Colonic mucosa (tissue), 4 donors: ENCODE results near the gene DEPDC5. TPM values are rescaled to one million over a fixed set of nuclear protein-coding genes. Genes with fewer than 3 reads are reported as not detected.
A peak's percentile ranks its signal among the peaks of the same experiment; 100 is the strongest.

Experiments
- DNase-seq: peaks from one replicate; pipeline ENCODE4 v3.0.0-alpha.2; 2020
- H3K27ac ChIP-seq: fragments of 200-600 bp; one replicate; pipeline ENCODE4 v1.8.0; 2021
- H3K27me3 ChIP-seq: fragments of 200-600 bp; one replicate; pipeline ENCODE4 v1.8.0; 2021
- H3K36me3 ChIP-seq: fragments of 200-600 bp; one replicate; pipeline ENCODE4 v1.8.0; 2021
- H3K4me1 ChIP-seq: fragments of 200-600 bp; one replicate; pipeline ENCODE4 v1.8.0; 2021; ENCODE audit warnings: mild to moderate bottlenecking
- H3K4me3 ChIP-seq: fragments of 200-600 bp; one replicate; pipeline ENCODE4 v1.8.0; 2021
- H3K9ac ChIP-seq, 2 donors: one replicate each; pipeline ENCODE4 v1.7.0; 2013; ENCODE audit warnings: control low read depth in 2 of 2, low read depth in 2 of 2, low read length in 2 of 2
- H3K9me3 ChIP-seq: fragments of 200-600 bp; one replicate; pipeline ENCODE4 v1.8.0; 2021
- intact Hi-C: fragments of 100-400 bp; cut with DNase I; formaldehyde crosslinking; loops from one replicate; pipeline ENCODE4 v1.14.1; 2022
- total RNA-seq, 2 donors: library from RNA; stranded (reverse); fragmentation: NEBNext Ultra II Directional in 1 of 2; extraction: Animal tissue kit (Norgen Biotek cat#: 25700) in 1 of 2; gene quantifications; one replicate each; pipeline ENCODE4 v1.2.1, GENCODE V29; 2021
- TF ChIP-seq, protein P1 (sequence below): fragments of 200-600 bp; IDR thresholded peaks from one replicate; pipeline ENCODE4 v1.8.0; 2022; ENCODE audit warnings: antibody characterized with exemption, mild to moderate bottlenecking
- donor health status: healthy.
- donor health status: DM: no; HTN: no; CAD: no.
- donor health status: DM: no; HTN: no; CAD: no.

Gene DEPDC5
- total RNA-seq, 2 donors from 2014 or later: 24.6 to 52.7 TPM

GRCh38 chr22:31925056-31925455 lies 171.2 kb downstream of the DEPDC5 start:
- Histone ChIP-seq H3K27ac (no peak overlapping the region), H3K36me3 (no peaks in the 10 kb centered on the region), H3K27me3 (no peaks in the 10 kb centered on the region), H3K9ac (no peak overlapping the region), H3K4me3 (no peak overlapping the region), H3K9me3 (no peaks in the 10 kb centered on the region), H3K4me1 (no peaks in the 10 kb centered on the region)
- intact Hi-C loops: no loop called here
- TF ChIP-seq, protein P1, sequence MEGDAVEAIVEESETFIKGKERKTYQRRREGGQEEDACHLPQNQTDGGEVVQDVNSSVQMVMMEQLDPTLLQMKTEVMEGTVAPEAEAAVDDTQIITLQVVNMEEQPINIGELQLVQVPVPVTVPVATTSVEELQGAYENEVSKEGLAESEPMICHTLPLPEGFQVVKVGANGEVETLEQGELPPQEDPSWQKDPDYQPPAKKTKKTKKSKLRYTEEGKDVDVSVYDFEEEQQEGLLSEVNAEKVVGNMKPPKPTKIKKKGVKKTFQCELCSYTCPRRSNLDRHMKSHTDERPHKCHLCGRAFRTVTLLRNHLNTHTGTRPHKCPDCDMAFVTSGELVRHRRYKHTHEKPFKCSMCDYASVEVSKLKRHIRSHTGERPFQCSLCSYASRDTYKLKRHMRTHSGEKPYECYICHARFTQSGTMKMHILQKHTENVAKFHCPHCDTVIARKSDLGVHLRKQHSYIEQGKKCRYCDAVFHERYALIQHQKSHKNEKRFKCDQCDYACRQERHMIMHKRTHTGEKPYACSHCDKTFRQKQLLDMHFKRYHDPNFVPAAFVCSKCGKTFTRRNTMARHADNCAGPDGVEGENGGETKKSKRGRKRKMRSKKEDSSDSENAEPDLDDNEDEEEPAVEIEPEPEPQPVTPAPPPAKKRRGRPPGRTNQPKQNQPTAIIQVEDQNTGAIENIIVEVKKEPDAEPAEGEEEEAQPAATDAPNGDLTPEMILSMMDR: no peak
- DNase-seq: no peak

- H3K9ac ChIP-seq: no peak overlapping the region
- no peak for DNase-seq
- no peaks in the 10 kb centered on the region for H3K36me3 ChIP-seq
- H3K9me3 ChIP-seq: no peaks in the 10 kb centered on the region
- H3K4me3 ChIP-seq: no peak overlapping the region
- TF ChIP-seq, protein P1: no peak
- intact Hi-C loops: no loop called here
- H3K27me3 ChIP-seq: no peaks in the 10 kb centered on the region
- no peaks in the 10 kb centered on the region for H3K4me1 ChIP-seq
- no peak overlapping the region for H3K27ac ChIP-seq
Measured at GRCh38 chr22:31926024-31926423, 172.2 kb downstream of the DEPDC5 start.

DNA sequence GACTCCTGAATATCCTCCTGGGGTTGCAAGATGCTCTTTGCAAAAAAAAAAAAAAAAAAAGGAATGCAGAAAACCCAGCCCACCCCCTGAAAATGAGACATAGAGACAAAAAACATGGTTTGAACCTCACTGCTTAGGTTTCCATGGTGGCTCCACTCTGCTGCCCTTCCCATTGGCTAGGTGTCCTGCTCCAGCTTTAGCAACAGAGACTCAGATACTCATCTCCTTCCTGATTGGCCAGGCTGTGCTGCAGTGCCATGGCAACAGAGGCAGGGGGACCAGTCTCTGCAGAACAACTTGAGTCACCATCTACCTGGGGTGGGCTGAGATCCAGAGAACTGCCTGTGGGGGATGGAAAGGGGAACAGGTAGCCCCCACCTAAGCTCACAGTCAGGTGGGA lies 173.2 kb downstream of the DEPDC5 start:
- Histone ChIP-seq H3K4me3 (no peak overlapping the region), H3K9me3 (no peaks in the 10 kb centered on the region), H3K36me3 (no peaks in the 10 kb centered on the region), H3K4me1 (no peaks in the 10 kb centered on the region), H3K27me3 (no peaks in the 10 kb centered on the region), H3K27ac (no peak overlapping the region), H3K9ac (no peak overlapping the region)
- TF ChIP-seq, protein P1: no peak
- intact Hi-C loops: no loop called here
- DNase-seq: no peak

DNA sequence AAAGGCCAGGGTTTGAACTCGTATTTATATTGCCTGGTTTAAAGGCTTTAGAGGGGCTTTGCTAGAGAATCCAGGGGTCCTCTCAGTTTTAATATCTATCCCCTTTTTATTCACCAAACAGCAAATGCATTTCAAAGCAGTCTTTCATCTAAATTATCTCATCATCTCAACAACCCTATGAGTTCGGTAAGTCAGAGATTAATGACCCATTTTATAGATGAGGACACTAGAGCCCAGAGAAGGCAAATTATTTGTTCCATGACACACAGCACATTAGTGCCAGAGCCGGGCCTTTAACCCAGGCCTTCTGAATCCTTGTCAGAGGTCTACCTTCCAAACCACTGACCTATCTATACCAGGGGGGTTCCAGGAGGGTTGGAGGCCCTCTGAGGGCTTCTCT lies 173.7 kb downstream of the DEPDC5 start:
- Histone ChIP-seq H3K9me3 (no peaks in the 10 kb centered on the region), H3K27ac (no peak overlapping the region), H3K4me1 (no peaks in the 10 kb centered on the region), H3K4me3 (no peak overlapping the region), H3K36me3 (no peaks in the 10 kb centered on the region), H3K27me3 (no peaks in the 10 kb centered on the region), H3K9ac (no peak overlapping the region)
- intact Hi-C loops: no loop called here
- TF ChIP-seq, protein P1: no peak
- no peak for DNase-seq

DNA sequence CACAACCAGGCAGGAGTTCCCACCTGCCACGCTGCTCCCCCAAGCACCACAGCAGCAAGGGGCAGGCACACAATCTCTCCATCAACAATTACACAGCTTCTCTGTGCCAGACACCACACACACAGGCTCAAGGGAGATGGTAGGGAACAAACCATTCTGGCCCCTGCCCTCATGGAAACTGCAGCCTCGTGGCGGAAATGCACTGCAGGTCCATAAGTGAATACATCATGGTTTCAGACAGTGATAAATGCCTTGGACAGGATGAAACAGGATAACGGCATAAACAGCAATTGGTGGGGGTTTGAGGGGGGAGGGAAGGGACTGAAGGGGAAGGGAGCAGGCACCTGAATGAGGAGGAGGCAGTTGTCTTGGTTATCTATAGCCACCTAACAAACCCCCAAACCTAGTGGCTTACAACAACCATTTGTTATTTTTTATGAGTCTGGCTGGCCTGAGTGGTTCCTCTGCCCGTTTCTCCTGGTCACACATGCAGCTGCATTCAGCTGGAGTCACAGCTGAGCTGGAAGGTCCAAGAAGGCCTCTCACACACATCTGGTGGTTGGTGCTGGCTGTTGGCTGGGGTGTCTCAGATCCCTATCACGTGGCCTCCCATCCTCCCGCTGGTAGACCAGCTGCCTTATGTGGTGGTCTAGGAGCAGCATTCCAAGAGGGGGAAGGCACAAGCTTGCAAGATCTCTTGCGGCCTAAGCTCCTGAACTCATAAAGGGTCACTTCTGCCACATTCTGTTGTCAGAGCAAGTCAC lies 175.5 kb downstream of the DEPDC5 start:
- Histone ChIP-seq H3K9ac (no peak overlapping the region), H3K36me3 (no peaks in the 10 kb centered on the region), H3K9me3 (no peaks in the 10 kb centered on the region), H3K27me3 (no peaks in the 10 kb centered on the region), H3K4me3 (no peak overlapping the region), H3K27ac (no peak overlapping the region), H3K4me1 (no peaks in the 10 kb centered on the region)
- intact Hi-C loops: no loop called here
- TF ChIP-seq, protein P1: no peak
- DNase-seq: peak; percentile 35
